ENCODE results near the gene MPP3.

The MPP3 gene

DNA sequence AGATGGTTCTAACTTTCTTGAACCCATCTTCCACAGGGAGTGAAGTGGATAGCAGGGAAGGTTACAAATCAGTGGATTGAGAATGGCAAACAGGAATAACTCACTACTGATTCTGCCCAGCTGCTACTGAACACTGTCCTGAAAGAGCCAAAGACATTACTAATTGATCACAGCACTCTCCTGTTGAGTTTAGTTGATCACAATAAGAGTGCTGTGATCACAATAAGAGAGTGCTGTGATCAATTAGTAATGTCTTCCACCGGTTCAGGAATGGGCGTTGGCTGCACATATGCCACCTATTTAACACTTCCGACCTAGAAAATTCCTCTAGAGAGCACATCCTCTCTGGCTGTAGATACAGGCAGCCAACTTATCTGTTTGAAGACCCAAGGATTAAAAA, 41.4 kb downstream of the MPP3 start:
- TF ChIP-seq, protein P1, sequence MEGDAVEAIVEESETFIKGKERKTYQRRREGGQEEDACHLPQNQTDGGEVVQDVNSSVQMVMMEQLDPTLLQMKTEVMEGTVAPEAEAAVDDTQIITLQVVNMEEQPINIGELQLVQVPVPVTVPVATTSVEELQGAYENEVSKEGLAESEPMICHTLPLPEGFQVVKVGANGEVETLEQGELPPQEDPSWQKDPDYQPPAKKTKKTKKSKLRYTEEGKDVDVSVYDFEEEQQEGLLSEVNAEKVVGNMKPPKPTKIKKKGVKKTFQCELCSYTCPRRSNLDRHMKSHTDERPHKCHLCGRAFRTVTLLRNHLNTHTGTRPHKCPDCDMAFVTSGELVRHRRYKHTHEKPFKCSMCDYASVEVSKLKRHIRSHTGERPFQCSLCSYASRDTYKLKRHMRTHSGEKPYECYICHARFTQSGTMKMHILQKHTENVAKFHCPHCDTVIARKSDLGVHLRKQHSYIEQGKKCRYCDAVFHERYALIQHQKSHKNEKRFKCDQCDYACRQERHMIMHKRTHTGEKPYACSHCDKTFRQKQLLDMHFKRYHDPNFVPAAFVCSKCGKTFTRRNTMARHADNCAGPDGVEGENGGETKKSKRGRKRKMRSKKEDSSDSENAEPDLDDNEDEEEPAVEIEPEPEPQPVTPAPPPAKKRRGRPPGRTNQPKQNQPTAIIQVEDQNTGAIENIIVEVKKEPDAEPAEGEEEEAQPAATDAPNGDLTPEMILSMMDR (conservative IDR thresholded peaks at IDR 0.05): no peak
- no peak overlapping the region for H3K27ac ChIP-seq

DNA sequence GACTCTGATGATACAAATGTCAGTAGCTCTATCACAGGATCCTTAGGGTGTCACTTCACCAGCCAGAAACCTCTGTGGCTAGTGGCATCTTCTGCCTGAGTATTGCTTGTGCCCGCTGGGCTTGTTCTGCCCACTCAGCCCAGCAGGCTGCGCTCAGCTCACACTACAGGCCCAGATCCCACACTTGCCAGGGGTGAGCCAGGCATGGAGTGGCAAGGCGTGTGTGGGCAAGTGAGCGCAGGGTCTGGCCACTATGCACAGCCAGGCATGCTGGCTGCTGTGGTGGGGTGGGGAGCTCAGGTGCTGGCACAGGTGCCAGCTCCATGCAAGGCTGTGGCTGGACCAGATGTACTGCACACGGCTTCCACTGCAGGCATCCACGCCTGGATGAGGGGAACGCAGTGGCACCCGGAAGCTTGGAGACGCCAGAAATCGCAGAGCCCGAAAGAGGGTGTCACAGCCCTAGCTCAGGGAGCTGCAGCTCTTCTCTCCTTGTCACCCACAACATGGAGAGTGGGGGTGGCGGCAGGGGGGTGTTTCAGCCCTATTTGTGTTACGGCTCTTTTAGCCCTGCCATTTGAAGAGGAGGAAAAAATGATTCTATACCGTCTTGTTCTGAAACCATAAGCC, 42.5 kb downstream of the MPP3 start:
- H3K27ac ChIP-seq: no peak overlapping the region
- TF ChIP-seq, protein P1 (conservative IDR thresholded peaks at IDR 0.05): peak; percentile 57

DNA sequence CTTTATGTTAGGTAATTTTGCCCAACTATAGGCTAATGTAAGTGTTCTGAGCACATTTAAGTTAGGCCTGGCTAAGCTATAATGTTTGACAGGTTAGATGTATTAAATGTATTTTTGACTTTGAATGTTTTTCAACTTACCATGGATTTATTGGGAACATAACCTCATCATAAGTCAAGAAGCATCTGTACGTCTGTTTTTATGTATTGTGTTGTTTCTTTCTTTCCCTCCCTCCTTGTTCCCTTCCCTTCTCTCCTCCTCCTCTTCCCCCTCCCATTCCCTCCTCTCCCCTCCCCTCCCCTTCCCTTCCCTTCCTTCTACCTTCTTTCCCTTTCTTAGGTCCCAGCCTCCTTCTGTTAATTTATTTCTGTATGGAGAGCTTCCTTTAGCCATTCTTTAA, 43.5 kb downstream of the MPP3 start:
- H3K27ac ChIP-seq: no peak overlapping the region
- TF ChIP-seq, protein P1 (conservative IDR thresholded peaks at IDR 0.05): no peak

DNA sequence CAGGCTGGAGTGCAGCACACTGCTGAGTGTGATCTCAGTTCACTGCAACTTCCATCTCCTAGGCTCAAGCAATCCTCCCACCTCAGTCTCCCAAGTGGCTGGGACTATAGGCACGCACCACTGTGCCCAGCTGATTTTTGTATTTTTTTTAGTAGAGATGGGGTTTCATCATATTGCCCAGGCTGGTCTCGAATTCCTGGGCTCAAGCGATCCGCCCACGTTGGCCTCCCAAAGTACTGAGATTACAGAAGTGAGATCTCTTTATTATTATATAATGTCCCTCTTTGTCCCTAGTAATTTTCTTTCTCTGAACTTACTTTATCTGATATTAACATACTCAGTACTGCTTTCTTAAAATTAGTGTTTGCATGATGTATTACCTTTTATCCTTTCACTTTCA, 44.4 kb downstream of the MPP3 start:
- no peak overlapping the region for H3K27ac ChIP-seq
- TF ChIP-seq, protein P1 (conservative IDR thresholded peaks at IDR 0.05): no peak

DNA sequence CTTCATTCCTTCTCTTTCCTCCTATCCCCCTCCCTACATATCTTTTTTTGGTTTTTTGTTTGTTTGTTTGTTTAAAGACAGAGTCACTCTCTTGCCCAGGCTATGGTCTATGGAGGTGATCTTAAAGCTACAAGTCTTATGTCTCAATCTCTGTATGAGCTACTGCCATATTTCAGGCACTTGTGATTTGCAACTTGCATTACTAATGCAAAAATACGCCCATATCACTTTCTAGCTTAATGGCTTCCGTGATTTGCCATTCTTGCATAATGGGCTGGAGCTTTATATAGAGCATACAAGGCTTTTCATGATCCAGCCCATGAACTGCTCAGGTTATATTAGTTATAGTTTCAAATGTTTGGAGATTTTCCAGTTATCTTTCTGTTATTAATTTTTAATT, 45.2 kb downstream of the MPP3 start:
- TF ChIP-seq, protein P1 (conservative IDR thresholded peaks at IDR 0.05): no peak
- H3K27ac ChIP-seq: no peak overlapping the region

DNA sequence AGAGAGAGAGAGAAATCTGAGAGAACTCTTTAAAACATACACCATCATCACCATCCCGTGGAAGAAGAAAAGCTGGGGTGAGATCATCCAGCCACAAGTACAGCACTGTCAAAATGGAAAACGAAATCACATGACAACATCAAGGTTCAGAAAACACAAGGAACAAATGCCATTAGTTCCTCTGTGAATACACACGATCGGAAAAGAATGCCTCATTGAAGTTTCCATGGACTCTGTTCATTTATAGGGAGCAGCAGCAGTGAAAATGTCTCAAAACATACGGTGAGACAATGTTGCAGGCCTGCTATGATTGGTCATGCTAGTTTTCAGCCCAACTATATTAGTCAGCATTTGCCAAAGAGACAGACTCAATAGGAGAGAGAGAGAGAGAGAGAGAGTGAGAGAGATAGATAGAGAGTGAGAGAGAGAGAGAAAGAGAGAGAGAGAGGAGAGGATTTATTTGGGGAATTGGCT, 48.3 kb downstream of the MPP3 start:
- no peak overlapping the region for H3K27ac ChIP-seq
- TF ChIP-seq, protein P1 (conservative IDR thresholded peaks at IDR 0.05): no peak

DNA sequence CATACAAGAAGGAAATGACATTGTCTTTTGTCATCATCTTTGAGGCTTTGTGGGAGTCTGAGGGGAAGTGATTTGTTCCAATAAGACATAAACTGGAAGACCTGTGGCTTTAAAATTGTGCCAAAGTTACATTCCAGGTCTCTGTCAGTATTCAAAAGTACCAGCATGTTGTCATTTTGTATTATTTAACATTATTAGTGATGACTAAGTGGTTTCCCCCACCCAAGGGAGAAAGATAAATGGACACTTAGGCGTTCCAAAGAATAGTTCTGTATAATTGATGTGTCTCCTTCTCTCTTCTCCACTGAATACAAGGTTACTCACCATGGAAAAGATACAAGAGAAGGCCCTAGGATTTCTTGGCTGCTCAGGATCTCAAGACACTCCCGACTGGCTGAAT, 48.9 kb downstream of the MPP3 start:
- TF ChIP-seq, protein P1 (conservative IDR thresholded peaks at IDR 0.05): no peak
- H3K27ac ChIP-seq: no peak overlapping the region
